ENCODE data around the gene PI4K2B. TPM values are rescaled to one million over a fixed set of nuclear protein-coding genes. Genes with fewer than 3 reads are reported as not detected.

Gene PI4K2B
- total and polyA plus RNA-seq, 10 of the 15 experiments (the other 5 are each of a cell fraction or from before 2014, with no cell fraction given): 12.9 to 55.3 (median 40.7) TPM

DNA sequence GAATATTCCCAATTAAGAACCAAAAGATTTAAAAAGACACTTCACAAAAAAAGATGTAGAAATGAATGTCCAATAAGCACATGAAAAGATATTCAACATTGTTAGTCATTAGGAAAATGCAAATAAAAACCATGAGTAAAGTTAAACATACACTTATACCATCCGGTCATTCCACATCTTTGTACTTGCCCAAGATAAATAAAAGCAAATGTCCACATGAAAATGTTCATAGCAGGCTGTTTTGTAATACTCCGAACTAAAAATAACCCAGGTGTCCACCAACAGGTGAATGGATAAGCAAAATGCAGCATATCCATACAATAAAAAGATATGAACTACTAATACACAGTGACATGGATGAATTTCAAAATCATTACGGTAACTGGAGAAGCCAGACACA, 50.1 kb downstream of the PI4K2B start:
- Histone ChIP-seq H3K27ac (ENCODE audit: control insufficient read depth, insufficient read depth) (no peak overlapping the region), H3K9ac (ENCODE audit: control insufficient read depth, insufficient read depth, low read length) (no peak overlapping the region), H3K4me1 (ENCODE audit: control insufficient read depth, insufficient read depth, low read length) (no peaks in the 10 kb centered on the region), H3K36me3 (ENCODE audit: control insufficient read depth in 2 of 2, insufficient read depth in 2 of 2, low read length in 1 of 2) (peaks cover 2 to 11% of the 10 kb centered on the region in 2 experiments; a peak in 3 of 4 replicates), H4K20me1 (ENCODE audit: control insufficient read depth, insufficient read depth) (no peaks in the 10 kb centered on the region), H3K4me2 (ENCODE audit: control insufficient read depth, insufficient read depth) (no peak overlapping the region), H3K27me3 (replicated peaks in 1 of 2; ENCODE audit: control insufficient read depth in 2 of 2, insufficient read depth in 2 of 2, low read length in 1 of 2) (no peaks in the 10 kb centered on the region), H3K4me3 (no peak overlapping the region), H2AFZ (ENCODE audit: control insufficient read depth, low read depth, low read length) (no peak overlapping the region), H3K79me2 (ENCODE audit: control insufficient read depth, insufficient read depth, low read length) (no peaks in the 10 kb centered on the region), H3K9me3 (replicated peaks; ENCODE audit: control insufficient read depth, insufficient read depth, low read length) (no peaks in the 10 kb centered on the region)
- intact Hi-C loops (cut with micrococcal nuclease; ENCODE audit: unreplicated experiment): no loop called here
- CTCF ChIA-PET: interaction anchor here (1.2 kb wide), 1 partner anchor 103 kb away, joined by 3 read pairs; no protein-coding TSS in a partner anchor
- SMC1A ChIA-PET (ENCODE audit: uncharacterized antibody, unreplicated experiment): interaction anchor here (1.3 kb wide), 1 partner anchor 9 kb away, joined by 4 read pairs; no protein-coding TSS in a partner anchor
- RAD21 ChIA-PET (ENCODE audit: unreplicated experiment): interaction anchor here (0.6 to 1.2 kb wide), 2 partner anchors 28 to 50 kb away, joined by 3 to 4 read pairs; partner anchors contain the start of genes PI4K2B and ZCCHC4
- no peak for FAIRE-seq
- in situ Hi-C loops (cut with MboI): no loop called here
- 98% methylated on average over 3 of the region's 3 CpGs for WGBS (ENCODE audit: insufficient coverage, insufficient replicate concordance, low lambda C conversion rate, missing lambda C conversion rate)
- no peak for DNase-seq (ENCODE audit: low read depth, low spot score)
- no peak for ATAC-seq
- BruUV-seq (replicated peaks): no TSS peak
- POLR2A ChIA-PET: interaction anchor here (1.1 kb wide), 1 partner anchor 10 kb away, joined by 3 read pairs; no protein-coding TSS in a partner anchor
- TF ChIP-seq, protein P1, sequence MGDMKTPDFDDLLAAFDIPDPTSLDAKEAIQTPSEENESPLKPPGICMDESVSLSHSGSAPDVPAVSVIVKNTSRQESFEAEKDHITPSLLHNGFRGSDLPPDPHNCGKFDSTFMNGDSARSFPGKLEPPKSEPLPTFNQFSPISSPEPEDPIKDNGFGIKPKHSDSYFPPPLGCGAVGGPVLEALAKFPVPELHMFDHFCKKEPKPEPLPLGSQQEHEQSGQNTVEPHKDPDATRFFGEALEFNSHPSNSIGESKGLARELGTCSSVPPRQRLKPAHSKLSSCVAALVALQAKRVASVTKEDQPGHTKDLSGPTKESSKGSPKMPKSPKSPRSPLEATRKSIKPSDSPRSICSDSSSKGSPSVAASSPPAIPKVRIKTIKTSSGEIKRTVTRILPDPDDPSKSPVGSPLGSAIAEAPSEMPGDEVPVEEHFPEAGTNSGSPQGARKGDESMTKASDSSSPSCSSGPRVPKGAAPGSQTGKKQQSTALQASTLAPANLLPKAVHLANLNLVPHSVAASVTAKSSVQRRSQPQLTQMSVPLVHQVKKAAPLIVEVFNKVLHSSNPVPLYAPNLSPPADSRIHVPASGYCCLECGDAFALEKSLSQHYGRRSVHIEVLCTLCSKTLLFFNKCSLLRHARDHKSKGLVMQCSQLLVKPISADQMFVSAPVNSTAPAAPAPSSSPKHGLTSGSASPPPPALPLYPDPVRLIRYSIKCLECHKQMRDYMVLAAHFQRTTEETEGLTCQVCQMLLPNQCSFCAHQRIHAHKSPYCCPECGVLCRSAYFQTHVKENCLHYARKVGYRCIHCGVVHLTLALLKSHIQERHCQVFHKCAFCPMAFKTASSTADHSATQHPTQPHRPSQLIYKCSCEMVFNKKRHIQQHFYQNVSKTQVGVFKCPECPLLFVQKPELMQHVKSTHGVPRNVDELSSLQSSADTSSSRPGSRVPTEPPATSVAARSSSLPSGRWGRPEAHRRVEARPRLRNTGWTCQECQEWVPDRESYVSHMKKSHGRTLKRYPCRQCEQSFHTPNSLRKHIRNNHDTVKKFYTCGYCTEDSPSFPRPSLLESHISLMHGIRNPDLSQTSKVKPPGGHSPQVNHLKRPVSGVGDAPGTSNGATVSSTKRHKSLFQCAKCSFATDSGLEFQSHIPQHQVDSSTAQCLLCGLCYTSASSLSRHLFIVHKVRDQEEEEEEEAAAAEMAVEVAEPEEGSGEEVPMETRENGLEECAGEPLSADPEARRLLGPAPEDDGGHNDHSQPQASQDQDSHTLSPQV (IDR thresholded peaks at IDR 0.05): no peak
- TF ChIP-seq IKZF1 (conservative IDR thresholded peaks at IDR 0.05): no peak
- TF ChIP-seq ZNF207 (IDR thresholded peaks at IDR 0.05; ENCODE audit: borderline replicate concordance): no peak
- TF ChIP-seq, protein P2, sequence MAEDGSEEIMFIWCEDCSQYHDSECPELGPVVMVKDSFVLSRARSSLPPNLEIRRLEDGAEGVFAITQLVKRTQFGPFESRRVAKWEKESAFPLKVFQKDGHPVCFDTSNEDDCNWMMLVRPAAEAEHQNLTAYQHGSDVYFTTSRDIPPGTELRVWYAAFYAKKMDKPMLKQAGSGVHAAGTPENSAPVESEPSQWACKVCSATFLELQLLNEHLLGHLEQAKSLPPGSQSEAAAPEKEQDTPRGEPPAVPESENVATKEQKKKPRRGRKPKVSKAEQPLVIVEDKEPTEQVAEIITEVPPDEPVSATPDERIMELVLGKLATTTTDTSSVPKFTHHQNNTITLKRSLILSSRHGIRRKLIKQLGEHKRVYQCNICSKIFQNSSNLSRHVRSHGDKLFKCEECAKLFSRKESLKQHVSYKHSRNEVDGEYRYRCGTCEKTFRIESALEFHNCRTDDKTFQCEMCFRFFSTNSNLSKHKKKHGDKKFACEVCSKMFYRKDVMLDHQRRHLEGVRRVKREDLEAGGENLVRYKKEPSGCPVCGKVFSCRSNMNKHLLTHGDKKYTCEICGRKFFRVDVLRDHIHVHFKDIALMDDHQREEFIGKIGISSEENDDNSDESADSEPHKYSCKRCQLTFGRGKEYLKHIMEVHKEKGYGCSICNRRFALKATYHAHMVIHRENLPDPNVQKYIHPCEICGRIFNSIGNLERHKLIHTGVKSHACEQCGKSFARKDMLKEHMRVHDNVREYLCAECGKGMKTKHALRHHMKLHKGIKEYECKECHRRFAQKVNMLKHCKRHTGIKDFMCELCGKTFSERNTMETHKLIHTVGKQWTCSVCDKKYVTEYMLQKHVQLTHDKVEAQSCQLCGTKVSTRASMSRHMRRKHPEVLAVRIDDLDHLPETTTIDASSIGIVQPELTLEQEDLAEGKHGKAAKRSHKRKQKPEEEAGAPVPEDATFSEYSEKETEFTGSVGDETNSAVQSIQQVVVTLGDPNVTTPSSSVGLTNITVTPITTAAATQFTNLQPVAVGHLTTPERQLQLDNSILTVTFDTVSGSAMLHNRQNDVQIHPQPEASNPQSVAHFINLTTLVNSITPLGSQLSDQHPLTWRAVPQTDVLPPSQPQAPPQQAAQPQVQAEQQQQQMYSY (CRISPR knock-in tag; IDR thresholded peaks at IDR 0.05): no peak
- no peak for TF ChIP-seq MXI1 (IDR thresholded peaks at IDR 0.05; ENCODE audit: low read depth, low read length)
- TF ChIP-seq ZSCAN29 (IDR thresholded peaks at IDR 0.05): no peak
- no peak for TF ChIP-seq CHD4 (IDR thresholded peaks at IDR 0.05)
- no peak for TF ChIP-seq NBN (IDR thresholded peaks at IDR 0.05)
- TF ChIP-seq, protein P3, sequence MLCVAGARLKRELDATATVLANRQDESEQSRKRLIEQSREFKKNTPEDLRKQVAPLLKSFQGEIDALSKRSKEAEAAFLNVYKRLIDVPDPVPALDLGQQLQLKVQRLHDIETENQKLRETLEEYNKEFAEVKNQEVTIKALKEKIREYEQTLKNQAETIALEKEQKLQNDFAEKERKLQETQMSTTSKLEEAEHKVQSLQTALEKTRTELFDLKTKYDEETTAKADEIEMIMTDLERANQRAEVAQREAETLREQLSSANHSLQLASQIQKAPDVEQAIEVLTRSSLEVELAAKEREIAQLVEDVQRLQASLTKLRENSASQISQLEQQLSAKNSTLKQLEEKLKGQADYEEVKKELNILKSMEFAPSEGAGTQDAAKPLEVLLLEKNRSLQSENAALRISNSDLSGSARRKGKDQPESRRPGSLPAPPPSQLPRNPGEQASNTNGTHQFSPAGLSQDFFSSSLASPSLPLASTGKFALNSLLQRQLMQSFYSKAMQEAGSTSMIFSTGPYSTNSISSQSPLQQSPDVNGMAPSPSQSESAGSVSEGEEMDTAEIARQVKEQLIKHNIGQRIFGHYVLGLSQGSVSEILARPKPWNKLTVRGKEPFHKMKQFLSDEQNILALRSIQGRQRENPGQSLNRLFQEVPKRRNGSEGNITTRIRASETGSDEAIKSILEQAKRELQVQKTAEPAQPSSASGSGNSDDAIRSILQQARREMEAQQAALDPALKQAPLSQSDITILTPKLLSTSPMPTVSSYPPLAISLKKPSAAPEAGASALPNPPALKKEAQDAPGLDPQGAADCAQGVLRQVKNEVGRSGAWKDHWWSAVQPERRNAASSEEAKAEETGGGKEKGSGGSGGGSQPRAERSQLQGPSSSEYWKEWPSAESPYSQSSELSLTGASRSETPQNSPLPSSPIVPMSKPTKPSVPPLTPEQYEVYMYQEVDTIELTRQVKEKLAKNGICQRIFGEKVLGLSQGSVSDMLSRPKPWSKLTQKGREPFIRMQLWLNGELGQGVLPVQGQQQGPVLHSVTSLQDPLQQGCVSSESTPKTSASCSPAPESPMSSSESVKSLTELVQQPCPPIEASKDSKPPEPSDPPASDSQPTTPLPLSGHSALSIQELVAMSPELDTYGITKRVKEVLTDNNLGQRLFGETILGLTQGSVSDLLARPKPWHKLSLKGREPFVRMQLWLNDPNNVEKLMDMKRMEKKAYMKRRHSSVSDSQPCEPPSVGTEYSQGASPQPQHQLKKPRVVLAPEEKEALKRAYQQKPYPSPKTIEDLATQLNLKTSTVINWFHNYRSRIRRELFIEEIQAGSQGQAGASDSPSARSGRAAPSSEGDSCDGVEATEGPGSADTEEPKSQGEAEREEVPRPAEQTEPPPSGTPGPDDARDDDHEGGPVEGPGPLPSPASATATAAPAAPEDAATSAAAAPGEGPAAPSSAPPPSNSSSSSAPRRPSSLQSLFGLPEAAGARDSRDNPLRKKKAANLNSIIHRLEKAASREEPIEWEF (IDR thresholded peaks at IDR 0.05; ENCODE audit: insufficient replicate concordance, low read depth, low read length): no peak
- no peak for TF ChIP-seq JUNB (IDR thresholded peaks at IDR 0.05)
- no peak for TF ChIP-seq MYB (IDR thresholded peaks at IDR 0.05; ENCODE audit: borderline replicate concordance, low read depth, low read length)
- no peak for TF ChIP-seq PAX8 (IDR thresholded peaks at IDR 0.05)
